Panc1 (cell line): ENCODE data around the gene TF. TPM values are rescaled to one million over a fixed set of nuclear protein-coding genes. Genes with fewer than 3 reads are reported as not detected.

ENCODE experiments used
- ATAC-seq: fragments of 200-7000 bp; cut with Tn5 transposase; 2 replicates; pipeline ENCODE4 v1.9.1; 2020; ENCODE audit warnings: mild to moderate bottlenecking, moderate library complexity
- BruUV-seq: library from RNA; stranded (reverse); fragments of 400-500 nt; replicated peaks from 2 replicates; lab custom pipeline; 2021; lab: Mats Ljungman, UMichigan
- CTCF ChIA-PET: fragments of 300-600 bp; sonication (Branson Sonifier 250); formaldehyde crosslinking; loops from one replicate; lab custom pipeline; 2022; ENCODE audit warnings: antibody characterized with exemption; lab: Charles Lee
- POLR2A ChIA-PET: fragments of 300-600 bp; sonication (Branson Sonifier 250); formaldehyde crosslinking; loops from one replicate; lab custom pipeline; 2022; ENCODE audit warnings: antibody characterized with exemption; lab: Charles Lee
- DNase-seq: peaks from one replicate; pipeline ENCODE4 v3.0.0-alpha.2; 2010; ENCODE audit warnings: low read depth, low spot score
- H3K27ac ChIP-seq: 2 replicates; pipeline ENCODE4 v1.5.1; 2011; ENCODE audit warnings: mild to moderate bottlenecking, low read length, inconsistent platforms
- H3K27me3 ChIP-seq: fragments of 200-500 bp; sonication (Bioruptor generic); 2 replicates; pipeline ENCODE4 v1.6.0; 2014; ENCODE audit warnings: low read length, inconsistent platforms; ENCODE audit not compliant: control insufficient read depth, insufficient read depth
- H3K36me3 ChIP-seq: fragments of 200-500 bp; sonication (Bioruptor generic); 2 replicates; pipeline ENCODE4 v1.5.1; 2014; ENCODE audit warnings: inconsistent platforms, mild to moderate bottlenecking, low read length, moderate library complexity; ENCODE audit not compliant: control insufficient read depth, insufficient read depth
- H3K4me1 ChIP-seq: 2 replicates; pipeline ENCODE4 v1.5.1; 2011; ENCODE audit warnings: inconsistent platforms, mild to moderate bottlenecking, low read length, moderate library complexity; ENCODE audit not compliant: control insufficient read depth, insufficient read depth
- H3K4me3 ChIP-seq, 2 experiments: 2 replicates each; pipeline ENCODE4 v1.5.1; 2011 to 2012; ENCODE audit warnings: low read depth in 2 of 2, low read length in 2 of 2, mild to moderate bottlenecking in 2 of 2, inconsistent platforms in 1 of 2, moderate library complexity in 1 of 2
- H3K9me3 ChIP-seq: fragments of 200-500 bp; sonication (Bioruptor generic); 2 replicates; pipeline ENCODE4 v1.5.1; 2014; ENCODE audit warnings: low read depth, mild to moderate bottlenecking, inconsistent platforms, low read length, moderate library complexity; ENCODE audit not compliant: control insufficient read depth, insufficient read depth
- POLR2AphosphoS5 ChIP-seq: IDR thresholded peaks from 2 replicates; pipeline ENCODE4 v1.6.1; 2012; ENCODE audit warnings: mild to moderate bottlenecking, low read depth, low read length, moderate library complexity
- SIN3A ChIP-seq: IDR thresholded peaks from 2 replicates; pipeline ENCODE4 v1.6.1; 2012; ENCODE audit warnings: low read depth, mild to moderate bottlenecking, low read length, moderate library complexity, borderline replicate concordance; ENCODE audit not compliant: insufficient read depth
- TCF7L2 ChIP-seq: IDR thresholded peaks from 2 replicates; pipeline ENCODE4 v1.6.1; 2011; ENCODE audit warnings: mild to moderate bottlenecking, low read depth, low read length, inconsistent platforms
- in situ Hi-C: cut with HindIII; loops from 2 replicates; pipeline ENCODE4 v1.10.0; 2016; ENCODE audit warnings: low sequenced_read_pairs, low pct_unique_long_range_greater_than_20kb
- intact Hi-C: fragments of 100-400 bp; cut with micrococcal nuclease; formaldehyde crosslinking; loops from one replicate; pipeline ENCODE4 v1.10.0; 2022; ENCODE audit not compliant: unreplicated experiment
- total RNA-seq: library from RNA; stranded (reverse); gene quantifications from one replicate; pipeline ENCODE4 v1.2.1, GENCODE V29; 2021; ENCODE audit not compliant: unreplicated experiment
- TF ChIP-seq, protein P1 (sequence below): fragments of 450-650 bp; IDR thresholded peaks from 2 replicates; pipeline ENCODE4 v1.5.1; 2017; ENCODE audit warnings: mild to moderate bottlenecking
- TF ChIP-seq, protein P2 (sequence below), 2 experiments: IDR thresholded peaks; 2 replicates each; pipeline ENCODE4 v1.6.1; 2011 to 2012; ENCODE audit warnings: low read depth in 2 of 2, control low read depth in 1 of 2, low read length in 1 of 2, mild to moderate bottlenecking in 1 of 2, moderate library complexity in 1 of 2; ENCODE audit not compliant: insufficient read depth in 1 of 2

Gene TF
- total RNA-seq, 1 experiment from 2014 or later, result 9.5 TPM

DNA sequence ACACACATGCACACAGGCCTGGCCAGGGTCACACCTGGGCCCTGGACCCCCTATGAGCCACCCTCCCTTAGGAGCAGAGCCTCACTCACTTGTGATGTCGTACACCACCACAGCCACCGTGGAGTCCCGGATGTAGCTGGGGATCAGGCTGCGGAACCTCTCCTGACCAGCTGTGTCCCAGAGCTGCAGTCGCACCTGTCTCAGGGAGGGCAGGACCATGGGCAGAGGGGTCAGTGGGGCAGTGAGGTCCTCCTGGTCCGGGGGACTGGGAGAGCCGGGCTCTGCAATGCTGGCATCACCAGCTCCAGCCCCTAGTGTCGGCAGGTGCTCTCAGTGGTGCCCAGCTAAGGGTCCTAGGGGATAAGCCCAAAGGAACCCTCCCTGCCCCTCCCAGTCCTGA lies 95.0 kb downstream of the TF start:
- in situ Hi-C loops (no loop called here), intact Hi-C loops (no loop called here)
- BruUV-seq, result no TSS peak
- Histone ChIP-seq H3K36me3 (no peaks in the 10 kb centered on the region), H3K4me1 (no peaks in the 10 kb centered on the region), H3K9me3 (no peaks in the 10 kb centered on the region), H3K27me3 (no peaks in the 10 kb centered on the region), H3K4me3 (no peak overlapping the region), H3K27ac (no peak overlapping the region)
- ChIA-PET POLR2A (no interaction called here), CTCF (no interaction called here)
- ATAC-seq, result no peak
- TF ChIP-seq POLR2AphosphoS5, result no peak
- DNase-seq, result no peak

DNA sequence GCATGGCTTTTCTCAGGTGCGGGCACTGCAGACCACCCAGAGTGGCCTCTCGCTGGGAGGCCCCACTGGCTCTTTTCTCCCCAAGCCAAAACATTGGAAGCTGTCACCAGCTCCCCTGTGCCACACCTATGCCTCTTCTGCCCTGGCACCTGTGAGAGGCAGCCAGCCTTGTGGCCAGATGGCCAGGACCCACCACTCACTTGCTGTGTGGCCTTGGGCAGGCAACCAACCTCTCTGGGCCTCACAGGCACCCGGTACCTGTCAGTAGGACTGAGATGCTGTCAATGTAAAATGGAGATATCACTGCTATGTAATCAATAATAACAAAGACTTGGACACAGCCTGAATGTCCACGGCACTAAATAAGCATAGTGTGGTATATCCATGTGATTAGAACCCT lies 96.0 kb downstream of the TF start:
- H3K9me3 ChIP-seq, result no peaks in the 10 kb centered on the region
- ATAC-seq, result no peak
- intact Hi-C loops (no loop called here), in situ Hi-C loops (no loop called here)
- no peaks in the 10 kb centered on the region for H3K36me3 ChIP-seq
- DNase-seq, result no peak
- H3K4me3 ChIP-seq, result no peak overlapping the region
- H3K27ac ChIP-seq, result no peak overlapping the region
- no TSS peak for BruUV-seq
- no peaks in the 10 kb centered on the region for H3K27me3 ChIP-seq
- TF ChIP-seq POLR2AphosphoS5 (no peak), TCF7L2 (no peak), SIN3A (no peak)
- no peaks in the 10 kb centered on the region for H3K4me1 ChIP-seq
- POLR2A ChIA-PET, result interaction anchor here (0.7 kb wide), 1 partner anchor 371 kb away, joined by 3 read pairs; no protein-coding TSS in a partner anchor
- CTCF ChIA-PET, result no interaction called here

DNA sequence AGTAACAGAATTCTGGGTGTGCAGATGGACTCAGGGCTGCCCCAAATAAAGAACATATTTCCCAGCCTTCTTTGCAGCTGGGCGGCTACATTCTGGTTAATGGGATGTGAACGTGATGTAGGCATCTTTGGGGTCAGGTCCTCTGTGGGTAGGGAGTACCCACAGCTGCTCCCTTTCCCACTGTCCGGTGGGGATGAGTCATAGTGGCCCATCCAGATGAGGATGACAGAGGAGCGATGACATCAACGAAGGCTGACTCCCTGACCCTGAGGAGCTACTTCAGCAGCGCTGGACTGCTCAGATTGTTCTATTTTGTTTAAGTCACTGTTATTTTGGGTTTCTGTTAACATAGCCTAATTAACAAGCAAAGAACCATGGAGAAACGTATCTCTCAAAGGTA lies 97.4 kb downstream of the TF start:
- Histone ChIP-seq H3K4me1 (no peaks in the 10 kb centered on the region), H3K9me3 (no peaks in the 10 kb centered on the region), H3K27ac (no peak overlapping the region), H3K27me3 (no peaks in the 10 kb centered on the region), H3K4me3 (no peak overlapping the region), H3K36me3 (no peaks in the 10 kb centered on the region)
- no TSS peak for BruUV-seq
- ChIA-PET CTCF (no interaction called here), POLR2A (no interaction called here)
- DNase-seq, result no peak
- in situ Hi-C loops, result no loop called here
- intact Hi-C loops, result no loop called here
- TF ChIP-seq SIN3A (no peak), TCF7L2 (no peak), POLR2AphosphoS5 (no peak)
- TF ChIP-seq, protein P1, sequence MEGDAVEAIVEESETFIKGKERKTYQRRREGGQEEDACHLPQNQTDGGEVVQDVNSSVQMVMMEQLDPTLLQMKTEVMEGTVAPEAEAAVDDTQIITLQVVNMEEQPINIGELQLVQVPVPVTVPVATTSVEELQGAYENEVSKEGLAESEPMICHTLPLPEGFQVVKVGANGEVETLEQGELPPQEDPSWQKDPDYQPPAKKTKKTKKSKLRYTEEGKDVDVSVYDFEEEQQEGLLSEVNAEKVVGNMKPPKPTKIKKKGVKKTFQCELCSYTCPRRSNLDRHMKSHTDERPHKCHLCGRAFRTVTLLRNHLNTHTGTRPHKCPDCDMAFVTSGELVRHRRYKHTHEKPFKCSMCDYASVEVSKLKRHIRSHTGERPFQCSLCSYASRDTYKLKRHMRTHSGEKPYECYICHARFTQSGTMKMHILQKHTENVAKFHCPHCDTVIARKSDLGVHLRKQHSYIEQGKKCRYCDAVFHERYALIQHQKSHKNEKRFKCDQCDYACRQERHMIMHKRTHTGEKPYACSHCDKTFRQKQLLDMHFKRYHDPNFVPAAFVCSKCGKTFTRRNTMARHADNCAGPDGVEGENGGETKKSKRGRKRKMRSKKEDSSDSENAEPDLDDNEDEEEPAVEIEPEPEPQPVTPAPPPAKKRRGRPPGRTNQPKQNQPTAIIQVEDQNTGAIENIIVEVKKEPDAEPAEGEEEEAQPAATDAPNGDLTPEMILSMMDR, result no peak
- TF ChIP-seq, protein P2, sequence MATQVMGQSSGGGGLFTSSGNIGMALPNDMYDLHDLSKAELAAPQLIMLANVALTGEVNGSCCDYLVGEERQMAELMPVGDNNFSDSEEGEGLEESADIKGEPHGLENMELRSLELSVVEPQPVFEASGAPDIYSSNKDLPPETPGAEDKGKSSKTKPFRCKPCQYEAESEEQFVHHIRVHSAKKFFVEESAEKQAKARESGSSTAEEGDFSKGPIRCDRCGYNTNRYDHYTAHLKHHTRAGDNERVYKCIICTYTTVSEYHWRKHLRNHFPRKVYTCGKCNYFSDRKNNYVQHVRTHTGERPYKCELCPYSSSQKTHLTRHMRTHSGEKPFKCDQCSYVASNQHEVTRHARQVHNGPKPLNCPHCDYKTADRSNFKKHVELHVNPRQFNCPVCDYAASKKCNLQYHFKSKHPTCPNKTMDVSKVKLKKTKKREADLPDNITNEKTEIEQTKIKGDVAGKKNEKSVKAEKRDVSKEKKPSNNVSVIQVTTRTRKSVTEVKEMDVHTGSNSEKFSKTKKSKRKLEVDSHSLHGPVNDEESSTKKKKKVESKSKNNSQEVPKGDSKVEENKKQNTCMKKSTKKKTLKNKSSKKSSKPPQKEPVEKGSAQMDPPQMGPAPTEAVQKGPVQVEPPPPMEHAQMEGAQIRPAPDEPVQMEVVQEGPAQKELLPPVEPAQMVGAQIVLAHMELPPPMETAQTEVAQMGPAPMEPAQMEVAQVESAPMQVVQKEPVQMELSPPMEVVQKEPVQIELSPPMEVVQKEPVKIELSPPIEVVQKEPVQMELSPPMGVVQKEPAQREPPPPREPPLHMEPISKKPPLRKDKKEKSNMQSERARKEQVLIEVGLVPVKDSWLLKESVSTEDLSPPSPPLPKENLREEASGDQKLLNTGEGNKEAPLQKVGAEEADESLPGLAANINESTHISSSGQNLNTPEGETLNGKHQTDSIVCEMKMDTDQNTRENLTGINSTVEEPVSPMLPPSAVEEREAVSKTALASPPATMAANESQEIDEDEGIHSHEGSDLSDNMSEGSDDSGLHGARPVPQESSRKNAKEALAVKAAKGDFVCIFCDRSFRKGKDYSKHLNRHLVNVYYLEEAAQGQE (IDR thresholded peaks at IDR 0.05; ENCODE audit: insufficient read depth in 1 of 2, low read depth in 2 of 2, low read length in 1 of 2), result no peak
- ATAC-seq, result no peak
